ENCODE results near the gene MIB2.
"Not testable (repeated sequence)": the region's sequence is repeated elsewhere in the genome, so short reads cannot be mapped to it uniquely, and the experiment has no call there.

Gene MIB2

DNA sequence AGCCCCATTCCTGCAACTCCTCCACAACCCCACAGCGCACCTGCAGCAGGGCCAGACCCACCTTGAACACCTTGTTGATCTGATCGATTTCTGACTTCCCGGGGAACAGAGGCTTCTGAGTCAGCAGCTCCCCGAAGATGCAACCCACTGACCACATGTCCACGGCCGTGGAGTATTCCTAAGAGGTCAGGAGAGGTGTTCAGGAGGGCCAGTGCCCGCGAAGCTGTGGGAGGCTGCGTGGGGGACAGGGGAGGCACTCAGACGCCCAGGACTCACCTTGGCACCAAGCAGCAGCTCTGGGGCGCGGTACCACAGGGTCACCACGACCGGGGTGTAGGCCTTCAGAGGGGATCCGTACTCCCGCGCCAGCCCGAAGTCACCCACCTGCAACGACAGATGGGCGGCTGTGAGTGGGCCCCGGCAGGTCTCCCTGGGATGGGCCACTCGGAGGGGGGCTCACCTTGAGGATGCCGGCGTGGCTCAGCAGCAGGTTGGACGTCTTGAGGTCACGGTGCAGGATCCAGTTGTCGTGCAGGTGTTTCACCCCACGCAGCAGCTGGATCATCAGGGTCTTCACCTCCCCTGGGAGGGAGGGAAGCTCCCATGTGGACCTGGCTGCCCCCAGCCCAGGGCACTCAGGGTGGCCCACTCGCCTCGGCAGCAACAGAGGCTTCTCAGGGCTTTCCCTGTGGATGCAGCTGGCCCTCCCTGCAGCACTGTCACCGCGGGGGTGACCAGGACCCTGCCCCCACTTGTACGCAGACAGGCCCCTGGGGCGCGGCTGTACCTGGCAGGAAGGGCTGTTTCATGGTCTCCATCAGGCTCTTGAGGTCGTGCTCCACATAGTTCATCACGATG is 21.6 kb downstream of the MIB2 start:
- not testable (repeated sequence) for H3K4me1 Mint-ChIP-seq; H3K27ac Mint-ChIP-seq; DNase-seq; ATAC-seq; H3K4me3 Mint-ChIP-seq; H3K36me3 Mint-ChIP-seq (ENCODE audit: low read depth); H3K9me3 Mint-ChIP-seq; H3K27me3 Mint-ChIP-seq

DNA sequence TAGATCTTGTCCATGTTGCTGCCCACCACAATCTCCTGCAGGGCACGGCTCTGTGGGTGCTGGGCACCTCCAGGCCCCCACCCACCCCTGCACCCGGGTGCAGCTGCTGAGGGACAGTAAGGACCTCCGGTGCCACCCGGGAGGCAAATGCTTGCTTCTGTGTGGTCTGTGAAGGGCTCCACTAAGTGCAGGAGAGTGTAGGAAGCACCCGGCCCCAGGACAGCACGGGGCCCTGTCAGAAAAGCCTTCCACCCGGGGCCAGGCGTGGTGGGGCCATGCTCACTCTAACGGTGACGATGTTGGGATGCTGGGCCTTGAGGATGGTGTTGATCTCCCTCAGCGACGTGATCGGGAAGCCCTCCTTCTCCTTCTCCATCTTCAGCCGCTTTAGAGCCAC is 22.2 kb downstream of the MIB2 start:
- not testable (repeated sequence) for H3K4me3 Mint-ChIP-seq; H3K27me3 Mint-ChIP-seq; H3K36me3 Mint-ChIP-seq (ENCODE audit: low read depth); DNase-seq; H3K4me1 Mint-ChIP-seq; ATAC-seq; H3K27ac Mint-ChIP-seq; H3K9me3 Mint-ChIP-seq

DNA sequence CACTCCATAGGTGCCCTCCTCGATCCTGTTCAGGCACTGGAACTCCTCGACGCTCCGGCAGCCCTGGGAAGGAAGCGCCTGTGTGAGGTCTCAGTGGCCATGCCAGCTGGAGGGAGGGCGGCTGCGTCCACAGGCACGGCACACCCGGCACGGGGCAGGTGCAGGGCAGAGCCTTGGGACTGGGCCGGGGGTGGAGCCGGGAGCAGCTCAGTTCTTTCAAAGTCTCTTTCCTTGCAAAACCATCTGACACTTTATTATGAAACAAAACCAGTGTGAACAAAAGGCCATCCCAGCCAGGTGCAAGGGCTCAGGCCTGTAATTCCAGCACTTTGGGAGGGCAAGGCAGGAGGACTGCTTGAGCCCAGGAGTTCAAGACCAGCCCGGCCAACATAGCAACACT is 23.2 kb downstream of the MIB2 start:
- H3K4me1 Mint-ChIP-seq; H3K36me3 Mint-ChIP-seq (ENCODE audit: low read depth); H3K27ac Mint-ChIP-seq; H3K9me3 Mint-ChIP-seq; DNase-seq; H3K27me3 Mint-ChIP-seq; H3K4me3 Mint-ChIP-seq; ATAC-seq: not testable (repeated sequence)

DNA sequence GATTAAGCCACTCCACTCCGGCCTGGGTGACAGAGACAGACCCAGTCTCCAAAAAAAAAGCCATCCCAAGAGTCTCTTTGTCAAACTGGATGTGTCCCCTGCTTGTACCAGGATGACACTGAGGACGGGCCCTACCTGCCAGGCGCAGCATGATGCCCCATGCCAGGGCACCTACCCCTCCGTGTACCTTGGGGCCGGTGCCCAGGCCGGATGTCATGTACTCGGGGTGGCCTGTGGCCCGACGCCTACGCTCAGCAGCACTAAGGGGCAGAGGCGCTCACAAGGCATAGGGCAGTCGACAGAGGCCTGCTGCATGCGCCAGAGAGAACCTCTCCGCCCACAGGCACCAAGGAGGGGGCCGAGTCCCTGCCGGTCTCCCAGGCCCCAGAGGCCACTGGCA is 24.1 kb downstream of the MIB2 start:
- DNase-seq; H3K27ac Mint-ChIP-seq; H3K4me3 Mint-ChIP-seq; H3K9me3 Mint-ChIP-seq; H3K36me3 Mint-ChIP-seq (ENCODE audit: low read depth); ATAC-seq; H3K27me3 Mint-ChIP-seq; H3K4me1 Mint-ChIP-seq: not testable (repeated sequence)

DNA sequence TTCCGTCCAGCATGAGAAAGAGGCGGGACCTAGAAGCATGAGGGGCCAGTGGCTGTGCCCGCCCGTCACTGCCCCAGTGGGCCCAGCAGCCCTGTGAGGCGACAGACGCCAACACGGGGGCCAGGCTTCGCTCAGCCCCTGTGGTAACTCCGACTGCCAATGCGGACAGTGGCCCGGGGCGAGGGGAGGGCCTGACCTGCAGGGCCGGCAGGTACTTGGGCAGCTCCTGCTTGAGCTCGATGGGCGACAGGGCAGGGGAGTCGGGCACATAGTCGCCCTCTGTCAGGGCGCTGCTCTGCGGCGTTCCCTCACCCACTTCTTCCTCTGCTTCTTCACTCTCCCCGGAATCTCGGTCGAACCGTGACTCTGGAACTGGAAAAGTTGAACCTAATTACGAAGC is 24.8 kb downstream of the MIB2 start:
- not testable (repeated sequence) for H3K9me3 Mint-ChIP-seq, H3K27ac Mint-ChIP-seq

DNA sequence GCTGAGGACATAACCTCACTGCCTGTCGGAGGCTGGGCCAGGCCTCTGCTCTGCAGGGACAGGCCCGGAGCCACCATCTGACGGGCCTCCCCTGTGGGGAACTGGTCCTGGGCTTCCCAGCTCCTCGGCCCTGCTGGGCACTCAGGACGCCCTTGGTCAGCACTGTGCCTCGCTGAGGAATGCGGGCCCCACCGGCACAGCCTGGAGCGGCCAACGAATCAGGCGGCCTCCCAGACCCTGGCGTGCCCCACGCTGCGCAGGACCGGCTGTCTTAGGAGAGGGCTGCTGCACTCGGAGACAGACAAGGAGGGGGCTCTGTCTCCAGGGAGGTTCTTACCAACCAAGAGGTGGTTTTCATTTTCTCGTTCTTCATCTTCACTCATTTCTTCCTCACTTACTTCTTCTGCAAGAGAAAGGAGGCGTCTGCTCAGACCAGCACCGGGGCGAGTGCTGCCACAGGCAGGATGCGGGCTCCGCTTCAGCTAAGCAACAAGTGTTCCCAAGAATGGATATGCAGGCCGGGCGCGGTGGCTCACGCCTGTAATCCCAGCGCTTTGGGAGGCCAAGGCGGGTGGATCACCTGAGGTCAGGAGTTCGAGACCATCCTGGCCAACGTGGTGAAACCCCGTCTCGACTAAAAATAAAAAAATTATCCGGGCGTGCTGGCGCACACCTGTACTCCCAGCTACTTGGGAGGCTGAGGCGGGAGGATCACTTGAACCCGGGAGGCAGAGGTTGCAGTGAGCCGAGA is 25.6 kb downstream of the MIB2 start:
- not testable (repeated sequence) for H3K27me3 Mint-ChIP-seq, H3K4me3 Mint-ChIP-seq, H3K4me1 Mint-ChIP-seq

More for the DNA sequence above, 24.8 kb downstream of the MIB2 start:
- H3K4me1 Mint-ChIP-seq; H3K4me3 Mint-ChIP-seq; H3K36me3 Mint-ChIP-seq (ENCODE audit: low read depth); H3K27me3 Mint-ChIP-seq; DNase-seq; ATAC-seq: not testable (repeated sequence)

DNA sequence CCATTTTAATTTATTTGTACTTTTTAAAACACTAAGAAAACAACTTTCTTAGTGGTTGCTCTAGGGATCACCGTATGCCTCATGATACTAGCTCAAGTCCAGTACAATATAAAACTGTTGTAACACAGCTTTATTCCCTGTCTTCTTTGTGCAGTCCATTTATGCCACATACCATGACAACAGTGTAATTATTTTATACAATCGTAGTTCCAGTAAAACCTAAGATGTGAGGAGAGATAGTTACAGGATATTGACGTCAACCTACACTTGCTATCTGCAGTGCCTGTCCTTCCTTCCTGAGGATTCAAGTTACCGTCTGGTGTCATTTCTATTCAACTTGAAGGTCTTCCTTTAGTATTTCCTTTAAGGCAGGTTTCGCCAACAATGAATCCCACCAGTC is 31.0 kb downstream of the MIB2 start:
- not testable (repeated sequence) for H3K4me1 Mint-ChIP-seq, ATAC-seq, H3K4me3 Mint-ChIP-seq, DNase-seq, H3K27me3 Mint-ChIP-seq, H3K27ac Mint-ChIP-seq, H3K9me3 Mint-ChIP-seq
- peaks cover 22% of the 10 kb centered on the region for H3K36me3 Mint-ChIP-seq (ENCODE audit: low read depth)

More for the DNA sequence above, 25.6 kb downstream of the MIB2 start:
- not testable (repeated sequence) for ATAC-seq; DNase-seq; H3K27ac Mint-ChIP-seq; H3K36me3 Mint-ChIP-seq (ENCODE audit: low read depth); H3K9me3 Mint-ChIP-seq

DNA sequence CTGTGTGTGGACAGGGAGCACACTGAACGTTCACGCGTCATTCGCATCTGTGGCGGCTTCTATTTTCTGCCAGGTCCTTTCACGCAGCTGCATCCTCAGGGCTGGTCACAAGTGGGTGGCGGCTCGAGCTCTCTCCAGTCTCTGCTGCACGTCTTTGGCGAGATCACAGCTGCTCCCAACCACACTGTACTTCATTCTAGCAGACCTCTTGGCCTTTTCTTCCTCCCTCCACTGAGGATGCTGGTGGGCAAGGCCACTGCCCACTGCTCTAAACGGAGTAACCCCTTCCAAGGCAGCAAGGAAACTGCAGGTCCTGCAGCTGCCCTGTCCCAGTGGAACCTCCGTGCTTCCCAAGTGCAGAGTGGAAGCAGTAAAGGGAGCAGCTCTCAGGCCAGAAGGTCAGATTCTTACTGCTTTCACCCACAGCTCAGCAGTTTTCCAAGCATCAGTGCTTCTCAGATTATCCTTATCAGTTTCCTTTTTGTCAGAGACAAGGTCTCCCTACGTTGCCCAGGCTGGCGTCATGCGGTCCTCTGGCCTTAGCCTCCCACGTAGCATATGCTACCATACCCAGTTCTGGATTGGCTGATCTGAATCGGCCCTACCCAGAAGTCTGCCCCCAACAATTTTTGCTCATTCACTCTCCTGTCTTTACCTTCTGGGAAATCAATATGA is 32.4 kb downstream of the MIB2 start:
- not testable (repeated sequence) for H3K4me3 Mint-ChIP-seq, H3K27me3 Mint-ChIP-seq, DNase-seq, H3K9me3 Mint-ChIP-seq, ATAC-seq, H3K4me1 Mint-ChIP-seq
- H3K27ac Mint-ChIP-seq, result peak overlapping the region; percentile 4
- H3K36me3 Mint-ChIP-seq (ENCODE audit: low read depth), result peaks cover 33% of the 10 kb centered on the region

DNA sequence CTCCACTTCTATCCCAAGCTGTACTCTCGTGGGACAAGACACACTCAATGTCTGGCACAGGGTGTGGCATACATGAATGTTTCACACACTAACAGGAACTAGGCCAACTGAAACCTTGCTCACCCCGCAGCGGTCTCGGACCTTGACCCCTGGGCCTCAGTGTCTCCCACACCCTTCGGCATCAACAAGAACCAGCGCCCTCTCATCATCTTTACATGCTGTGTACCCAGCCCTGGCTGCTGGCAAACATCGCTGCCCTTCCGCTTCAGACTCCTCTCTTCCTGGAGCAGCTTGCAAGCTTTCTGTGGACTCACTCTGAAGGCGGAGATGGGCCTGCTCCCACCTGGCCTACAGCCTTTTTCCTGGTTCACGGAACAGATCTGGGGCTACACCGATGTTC is 33.0 kb downstream of the MIB2 start:
- DNase-seq, H3K9me3 Mint-ChIP-seq, H3K4me1 Mint-ChIP-seq, H3K27me3 Mint-ChIP-seq, ATAC-seq, H3K4me3 Mint-ChIP-seq: not testable (repeated sequence)
- Mint-ChIP-seq H3K36me3 (ENCODE audit: low read depth) (peaks cover 35% of the 10 kb centered on the region), H3K27ac (peak overlapping the region; percentile 4)

DNA sequence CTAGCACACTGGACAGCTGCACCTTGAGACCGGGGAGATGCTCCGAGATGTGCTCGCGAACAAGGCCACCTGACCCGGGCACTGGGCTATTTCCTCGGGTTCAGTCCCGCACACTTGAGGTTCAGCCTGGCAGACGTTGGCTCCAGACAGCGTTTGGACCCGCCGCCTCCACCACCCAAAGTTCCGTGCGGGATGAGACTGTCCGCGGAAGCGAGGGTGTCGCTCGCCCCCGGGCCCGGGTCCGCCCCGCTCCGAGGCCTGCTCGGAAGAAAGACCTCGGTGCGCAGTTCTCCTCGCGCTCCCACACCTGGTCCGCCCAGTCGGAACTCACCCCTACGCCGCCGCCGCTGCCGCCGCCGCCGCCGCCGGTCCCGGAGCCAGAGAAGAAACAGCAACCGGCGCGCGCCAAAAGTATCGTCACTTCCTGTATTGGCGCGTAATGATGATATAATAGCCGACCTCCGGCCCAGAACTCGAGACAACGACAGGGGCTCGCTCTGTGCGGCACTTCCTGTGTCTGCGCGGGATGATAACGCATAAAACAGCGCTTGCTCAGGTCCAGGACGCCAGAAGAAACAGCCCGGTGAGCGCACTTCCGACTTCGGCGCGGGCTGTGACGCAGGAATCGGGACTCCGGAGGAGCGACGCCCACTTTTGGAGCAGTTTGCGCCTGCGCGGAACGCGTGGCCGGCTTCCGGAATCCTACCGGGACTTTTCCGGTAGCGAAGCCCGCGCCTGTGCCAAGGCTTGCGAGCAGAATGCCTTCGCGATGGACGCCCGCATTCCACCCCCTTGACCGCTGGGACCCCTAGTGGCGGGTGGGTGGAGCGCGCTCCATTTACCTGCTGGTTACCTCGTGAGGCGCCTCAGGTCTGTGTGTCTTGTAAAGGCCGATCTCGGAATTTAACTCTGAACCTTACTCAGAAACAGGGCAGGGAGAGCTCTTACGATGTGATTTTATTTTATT is 43.6 kb downstream of the MIB2 start, which contains the start of gene CDK11B:
Gene CDK11B (minus strand): TSS at position 422 of the 967 bp plus-strand sequence. CDS start 1,519 bp downstream, outside the sequence.
- H3K27me3 Mint-ChIP-seq, H3K4me1 Mint-ChIP-seq, H3K9me3 Mint-ChIP-seq: not testable (repeated sequence)
- ATAC-seq (peak; percentile 99), DNase-seq (peak; percentile 100)
- Mint-ChIP-seq H3K36me3 (ENCODE audit: low read depth) (peaks cover 21% of the 10 kb centered on the region), H3K27ac (peak within 1 kb of the TSS; percentile 100), H3K4me3 (peak within 1 kb of the TSS; percentile 96)

DNA sequence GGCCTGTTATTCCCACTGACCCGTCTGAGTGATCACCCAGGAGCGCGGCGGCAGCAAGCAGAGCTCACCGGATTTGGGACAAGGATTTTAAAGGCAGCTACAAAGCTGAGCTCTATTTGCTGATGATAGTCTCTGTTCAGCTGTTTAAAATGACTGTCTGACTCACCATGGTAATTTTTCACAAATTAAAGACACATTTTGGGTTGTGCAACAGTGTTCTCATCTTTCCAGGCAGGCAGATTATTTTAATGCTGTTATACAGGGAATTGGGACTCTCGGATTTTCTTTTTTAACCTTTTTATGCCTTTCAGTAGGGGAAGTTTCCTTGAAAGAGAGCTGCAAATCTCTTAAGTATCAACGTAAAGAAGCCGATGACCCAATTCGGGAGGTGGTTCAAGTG is 47.1 kb downstream of the MIB2 start:
- H3K9me3 Mint-ChIP-seq; H3K4me1 Mint-ChIP-seq; H3K27ac Mint-ChIP-seq; DNase-seq; H3K4me3 Mint-ChIP-seq; ATAC-seq; H3K27me3 Mint-ChIP-seq; H3K36me3 Mint-ChIP-seq (ENCODE audit: low read depth): not testable (repeated sequence)

DNA sequence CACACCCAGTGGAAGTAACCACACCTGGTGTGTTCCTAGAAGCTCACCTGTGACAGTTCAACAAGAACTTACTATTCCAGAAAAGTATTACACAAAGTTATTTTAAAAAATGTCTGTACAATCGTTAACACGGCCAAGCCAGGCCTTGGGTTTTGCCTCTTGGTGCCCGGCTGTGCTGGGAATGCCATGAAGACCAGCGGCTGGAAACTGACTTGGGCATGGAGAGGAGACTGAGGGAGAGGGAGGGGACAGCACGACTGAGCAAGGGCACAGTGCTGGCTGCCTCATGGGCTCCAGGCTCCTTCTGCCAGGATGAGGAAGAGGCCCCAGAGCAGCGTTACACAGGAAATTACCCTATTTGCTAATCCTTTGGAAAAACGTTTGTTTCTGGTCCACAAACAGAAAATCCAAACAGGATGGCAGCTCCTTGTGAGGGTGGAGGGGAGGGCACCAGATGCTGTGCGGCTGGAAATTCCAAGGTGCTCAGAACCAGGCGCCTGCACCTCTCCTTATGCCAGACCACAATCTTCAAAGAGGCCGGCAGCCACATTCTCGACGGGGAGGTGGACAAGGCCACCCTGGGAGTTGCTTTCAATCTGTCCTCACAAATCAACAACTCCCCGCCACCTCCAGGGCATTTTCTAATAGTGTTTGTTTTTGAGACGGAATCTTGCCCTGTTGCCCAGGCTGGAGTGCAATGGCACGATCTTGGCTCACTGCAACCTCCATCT is 47.7 kb downstream of the MIB2 start:
- peaks cover 13% of the 10 kb centered on the region for H3K36me3 Mint-ChIP-seq (ENCODE audit: low read depth)
- H3K27me3 Mint-ChIP-seq, H3K9me3 Mint-ChIP-seq, DNase-seq, H3K27ac Mint-ChIP-seq, H3K4me1 Mint-ChIP-seq, H3K4me3 Mint-ChIP-seq, ATAC-seq: not testable (repeated sequence)

DNA sequence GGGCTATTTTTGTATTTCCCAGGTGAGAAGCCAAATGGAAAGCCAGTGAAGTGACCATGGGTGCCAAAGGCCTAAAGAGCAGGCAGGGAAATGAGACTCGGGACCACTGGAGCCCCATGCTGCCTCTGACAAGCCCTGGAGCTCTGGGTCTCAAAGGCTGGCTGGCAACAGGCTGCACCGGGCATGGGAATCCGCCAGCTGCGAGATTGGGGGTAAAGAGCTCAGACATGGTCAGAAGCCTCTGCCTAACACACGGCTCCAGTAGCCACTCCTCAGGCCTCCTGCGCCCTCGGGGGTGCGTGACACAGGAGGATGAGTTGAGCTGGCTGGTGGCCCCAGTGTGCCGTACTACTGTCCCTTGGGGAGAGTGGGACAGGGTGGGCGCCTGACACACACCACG is 49.0 kb downstream of the MIB2 start:
- not testable (repeated sequence) for ATAC-seq; H3K9me3 Mint-ChIP-seq; H3K27ac Mint-ChIP-seq; H3K36me3 Mint-ChIP-seq (ENCODE audit: low read depth); H3K27me3 Mint-ChIP-seq; H3K4me1 Mint-ChIP-seq; DNase-seq; H3K4me3 Mint-ChIP-seq
